Activated CD4-positive, CD25-positive, alpha-beta regulatory T cell (primary cell): ENCODE data around the gene FOLR1.

Experiments used
- DNase-seq, 4 experiments: peaks; one replicate each; lab custom pipeline; 2025; lab: John Stamatoyannopoulos, UW

Gene FOLR1

GRCh38 chr11:72223615-72224563 is 31.9 kb downstream of the FOLR1 start:
- DNase-seq: peak in 2 of 4 experiments; percentile 29 to 40

- peak in 1 of 4 experiments; percentile 23 for DNase-seq
Observed at GRCh38 chr11:72224564-72225410, 32.8 kb downstream of the FOLR1 start, which contains the start of gene INPPL1. Gene INPPL1 (plus strand): TSS chr11:72224767. CDS start chr11:72224985, 218 bp downstream.

DNA sequence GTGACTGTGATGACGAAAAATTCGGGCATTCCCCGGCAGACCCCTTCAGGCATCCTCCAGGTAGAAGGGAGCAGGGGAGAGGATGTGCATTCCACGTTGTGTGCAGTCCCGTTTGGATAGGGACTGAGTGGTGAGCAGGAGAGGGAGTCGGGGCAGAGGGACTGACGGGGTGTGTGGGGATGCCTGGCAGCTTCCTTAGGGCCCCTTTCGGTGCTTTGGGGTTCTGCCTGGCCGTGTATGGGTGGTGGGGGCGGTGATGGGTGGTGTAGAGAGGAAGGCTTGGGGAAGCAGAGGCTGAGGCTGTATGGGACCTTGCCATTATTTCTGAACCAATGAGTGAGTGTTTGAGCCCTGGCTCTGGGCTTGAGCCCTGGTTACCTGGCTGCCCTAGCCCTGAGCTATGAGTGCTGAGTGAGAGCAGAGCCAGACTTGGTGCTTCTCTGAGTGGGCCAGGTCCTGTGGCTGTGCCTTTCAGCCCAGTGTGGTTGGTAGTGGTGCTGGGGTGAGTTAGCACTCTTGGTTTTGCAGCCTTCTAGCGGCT is 33.5 kb downstream of the FOLR1 start:
- DNase-seq: no peak

- DNase-seq: no peak
Observed at GRCh38 chr11:72226701-72227100, 34.8 kb downstream of the FOLR1 start.

DNA sequence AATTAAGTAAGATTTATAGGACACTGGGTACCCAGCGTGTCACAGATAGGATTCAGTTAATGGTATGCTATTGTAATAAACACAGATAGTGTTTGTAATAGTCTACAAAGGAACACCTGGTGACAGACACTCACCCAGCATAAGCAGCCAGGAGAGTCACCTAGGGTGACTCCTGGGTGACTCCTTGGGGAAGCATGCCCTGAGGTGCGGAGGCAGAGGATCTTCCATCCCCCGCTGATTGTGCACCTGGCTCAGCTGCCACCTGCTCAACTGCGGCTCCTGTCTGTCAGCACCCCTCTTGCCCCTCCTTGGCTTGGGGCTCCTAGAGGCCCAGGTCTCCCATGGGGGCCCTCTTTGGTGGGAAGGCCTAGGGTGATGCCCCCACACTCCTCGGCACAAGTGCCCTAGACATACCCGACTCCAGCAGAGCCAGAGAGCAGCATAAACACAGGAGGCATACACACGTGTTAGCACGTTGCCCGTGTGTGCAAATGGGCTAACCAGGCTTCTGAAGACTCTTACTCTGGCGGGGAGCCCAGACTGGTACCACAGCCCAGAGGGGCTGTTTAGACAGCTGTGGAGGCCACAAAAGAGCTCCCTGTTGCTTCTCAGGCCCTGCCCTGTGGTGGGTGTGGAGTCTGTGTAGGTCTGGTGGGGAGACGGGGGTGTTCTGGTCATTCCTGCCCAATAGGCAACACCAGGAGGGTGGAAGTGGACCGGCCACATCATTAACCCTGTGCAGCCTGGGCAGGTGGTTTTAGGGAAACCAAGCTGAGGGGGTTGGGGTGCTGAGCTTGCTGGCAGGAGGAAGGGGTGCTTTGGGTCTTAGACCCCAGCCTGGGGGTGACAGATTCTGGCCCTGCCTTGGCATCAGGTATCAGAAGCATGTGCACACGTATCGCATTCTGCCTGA is 35.6 kb downstream of the FOLR1 start:
- no peak for DNase-seq

- no peak for DNase-seq
Observed at GRCh38 chr11:72228229-72228843, 36.4 kb downstream of the FOLR1 start.

GRCh38 chr11:72228844-72229231 is 36.9 kb downstream of the FOLR1 start:
- no peak for DNase-seq

DNA sequence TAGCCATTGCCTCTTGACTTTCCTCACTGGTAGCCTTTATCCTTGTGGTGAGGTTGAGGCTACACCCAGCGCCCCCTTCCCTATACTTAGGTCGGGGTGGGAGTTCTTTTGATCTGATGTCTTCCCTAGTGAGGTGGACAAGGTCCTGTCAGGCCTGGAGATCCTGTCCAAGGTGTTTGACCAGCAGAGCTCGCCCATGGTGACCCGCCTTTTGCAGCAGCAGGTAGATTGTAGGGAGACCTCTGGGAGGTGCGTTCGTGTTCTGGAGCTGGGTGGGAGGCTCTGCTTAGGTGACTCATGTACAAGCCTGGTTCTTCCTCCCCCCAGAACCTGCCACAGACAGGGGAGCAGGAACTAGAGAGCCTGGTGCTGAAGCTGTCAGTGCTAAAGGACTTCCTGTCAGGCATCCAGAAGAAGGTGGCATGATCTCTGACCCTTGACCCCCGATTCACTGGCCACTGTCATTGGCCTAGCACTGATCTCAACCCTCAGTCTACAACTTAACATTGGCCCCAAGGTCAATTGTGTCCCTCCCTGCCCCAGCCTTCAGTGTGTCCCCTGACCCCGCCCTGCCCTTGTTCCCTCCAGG is 37.5 kb downstream of the FOLR1 start:
- DNase-seq: no peak

DNA sequence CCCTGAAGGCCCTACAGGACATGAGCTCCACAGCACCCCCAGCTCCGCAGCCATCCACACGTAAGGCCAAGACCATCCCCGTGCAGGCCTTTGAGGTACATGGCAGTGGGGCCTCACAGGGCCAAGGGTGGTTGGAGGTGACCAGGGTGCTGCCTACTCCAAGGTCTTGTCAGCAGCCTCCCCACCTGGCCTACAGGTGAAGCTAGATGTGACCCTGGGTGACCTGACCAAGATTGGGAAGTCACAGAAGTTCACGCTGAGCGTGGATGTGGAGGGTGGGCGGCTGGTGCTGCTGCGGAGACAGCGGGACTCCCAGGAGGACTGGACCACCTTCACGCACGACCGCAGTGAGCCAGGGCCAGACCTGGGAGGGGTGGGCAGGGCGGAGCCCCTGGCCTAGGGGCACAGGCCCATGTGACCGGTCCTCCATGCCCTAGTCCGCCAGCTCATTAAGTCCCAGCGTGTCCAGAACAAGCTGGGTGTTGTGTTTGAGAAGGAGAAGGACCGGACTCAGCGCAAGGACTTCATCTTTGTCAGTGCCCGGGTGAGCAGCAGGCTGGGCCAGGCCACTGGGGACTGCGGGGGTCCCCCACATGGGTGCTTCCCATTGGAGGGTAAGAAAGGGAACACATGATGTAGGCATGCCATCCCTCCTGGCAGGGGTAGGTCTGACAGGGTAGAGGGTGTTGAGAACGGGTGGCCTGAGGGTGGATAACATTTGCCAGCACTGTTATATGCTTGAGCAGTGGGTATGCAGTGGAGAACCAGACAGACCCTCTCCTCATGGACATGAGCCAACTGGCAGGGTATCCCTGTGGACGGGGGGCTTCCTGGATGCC is 38.2 kb downstream of the FOLR1 start:
- DNase-seq: no peak

- DNase-seq: no peak
Observed at GRCh38 chr11:72230764-72231365, 38.9 kb downstream of the FOLR1 start.

DNA sequence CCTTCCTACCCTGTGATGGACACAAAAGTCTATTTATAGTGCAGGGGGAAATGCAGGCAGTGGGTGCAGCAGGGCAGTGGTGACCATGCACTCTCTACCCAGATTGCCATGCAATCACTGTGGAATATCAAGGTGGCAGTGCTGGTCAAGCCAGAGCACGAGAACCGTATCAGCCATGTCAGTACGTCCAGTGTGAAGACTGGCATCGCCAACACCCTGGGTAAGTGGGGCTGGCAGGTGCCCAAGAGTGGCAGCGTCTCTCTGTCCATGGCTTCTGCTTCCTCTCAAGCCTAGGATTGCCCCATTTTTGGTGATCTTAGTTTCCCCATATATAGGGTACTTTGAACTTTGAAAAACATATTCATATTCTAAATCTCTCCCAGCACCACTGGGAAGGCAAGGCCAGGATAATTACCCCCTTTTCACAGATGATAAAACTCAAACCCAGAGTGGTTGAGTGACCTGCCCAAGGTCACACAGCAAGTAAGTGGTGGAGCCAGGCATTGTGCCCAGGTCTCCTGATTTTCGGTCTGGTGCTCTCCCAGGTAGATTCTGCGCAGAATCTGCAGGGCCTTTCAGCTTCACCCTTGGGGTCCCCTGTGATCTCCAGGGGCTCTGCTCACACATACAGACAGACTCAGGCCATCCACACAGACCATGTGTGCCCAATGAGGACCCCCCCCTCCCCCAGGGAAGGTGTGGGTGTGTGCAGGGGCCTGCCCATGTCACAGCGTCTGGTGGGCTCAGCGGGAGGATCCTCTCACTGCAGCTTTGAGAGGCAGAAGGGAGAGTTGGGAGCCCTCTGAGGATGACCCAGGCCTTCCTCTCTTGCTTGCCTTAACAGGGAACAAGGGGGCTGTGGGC is 39.7 kb downstream of the FOLR1 start:
- no peak for DNase-seq

DNA sequence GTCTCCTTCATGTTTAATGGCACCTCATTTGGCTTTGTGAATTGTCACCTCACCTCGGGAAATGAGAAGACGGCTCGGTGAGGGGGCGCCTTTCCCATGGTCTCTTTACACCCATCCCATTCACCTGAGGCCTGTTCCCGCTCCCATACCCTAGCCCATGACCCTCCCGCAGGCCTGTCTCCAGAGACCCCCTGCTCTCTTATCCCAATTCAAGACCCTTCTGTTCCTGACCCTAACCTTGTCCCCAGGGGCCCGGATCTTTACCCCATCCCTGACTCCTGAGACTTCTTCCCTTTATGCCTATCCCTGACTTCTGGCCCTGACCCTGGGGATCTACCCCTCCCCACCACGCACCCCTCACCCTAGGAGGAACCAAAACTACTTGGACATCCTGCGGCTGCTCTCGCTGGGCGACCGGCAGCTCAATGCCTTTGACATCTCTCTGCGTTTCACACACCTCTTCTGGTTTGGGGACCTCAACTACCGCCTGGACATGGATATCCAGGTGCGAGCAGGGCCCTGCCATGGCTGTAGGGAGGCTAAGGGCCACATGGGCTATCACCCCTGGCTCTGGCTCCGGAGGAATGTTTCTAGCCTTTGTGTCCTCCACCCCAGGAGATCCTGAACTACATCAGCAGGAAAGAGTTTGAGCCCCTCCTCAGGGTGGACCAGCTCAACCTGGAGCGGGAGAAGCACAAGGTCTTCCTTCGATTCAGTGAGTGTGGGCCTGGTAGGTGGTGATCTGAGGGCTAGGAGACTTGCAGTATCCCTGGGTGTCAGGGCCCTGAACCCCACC is 40.5 kb downstream of the FOLR1 start:
- DNase-seq: no peak

- DNase-seq: no peak
Observed at GRCh38 chr11:72233056-72233772, 41.3 kb downstream of the FOLR1 start.

- no peak for DNase-seq
Observed at GRCh38 chr11:72233773-72234513, 42.0 kb downstream of the FOLR1 start.

- DNase-seq: no peak
Observed at GRCh38 chr11:72234514-72234830, 42.5 kb downstream of the FOLR1 start.

DNA sequence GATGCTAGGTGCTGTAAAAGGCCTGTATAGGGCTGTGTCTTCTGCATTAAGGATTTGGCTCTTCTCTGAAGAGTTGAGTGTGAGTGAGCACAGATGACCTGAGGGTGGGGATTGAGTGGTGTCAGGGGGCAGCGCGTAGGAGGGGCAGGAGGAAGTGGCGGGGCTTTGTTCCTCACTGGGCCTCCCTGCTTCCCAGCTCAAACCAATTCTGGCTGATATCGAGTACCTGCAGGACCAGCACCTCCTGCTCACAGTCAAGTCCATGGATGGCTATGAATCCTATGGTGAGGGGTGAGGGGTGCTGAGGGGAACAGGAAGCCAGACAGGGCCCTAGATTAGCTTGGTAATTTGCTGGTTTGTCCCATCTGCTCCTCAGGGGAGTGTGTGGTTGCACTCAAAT is 43.0 kb downstream of the FOLR1 start:
- DNase-seq: no peak
